Activated naive CD4-positive, alpha-beta T cell treated with anti-CD3 and anti-CD28 coated beads, Interleukin-2, amount 50 U/mL, for 72 hours (primary cell): Measurements from ENCODE around the gene RTL3. TPM values are rescaled to one million over a fixed set of nuclear protein-coding genes. Genes with fewer than 3 reads are reported as not detected.
"Not testable (repeated sequence)": the region's sequence is repeated elsewhere in the genome, so short reads cannot be mapped to it uniquely, and the experiment has no call there.

Experiments
- ATAC-seq, 2 donors: fragments of 150-1000 bp; cut with Tn5 transposase; 2 replicates each; pipeline ENCODE4 v1.10.0; 2021; ENCODE audit warnings: mild to moderate bottlenecking in 2 of 2, moderate library complexity in 2 of 2
- DNase-seq, 2 donors: peaks; one replicate each; pipeline ENCODE4 v3.0.0; 2021 to 2022; ENCODE audit warnings: low spot score in 2 of 2
- H3K27ac Mint-ChIP-seq, 2 donors: one replicate each; pipeline ENCODE4 v1.8.0; 2022; ENCODE audit warnings: mild to moderate bottlenecking in 2 of 2, mixed read lengths in 2 of 2
- H3K36me3 Mint-ChIP-seq, 2 donors: one replicate each; pipeline ENCODE4 v1.8.0; 2022; ENCODE audit warnings: mixed read lengths in 2 of 2
- H3K9me3 Mint-ChIP-seq, 2 donors: one replicate each; pipeline ENCODE4 v1.8.0; 2022; ENCODE audit warnings: mixed read lengths in 2 of 2
- total RNA-seq, 2 donors: library from RNA; stranded (reverse); gene quantifications; one replicate each; pipeline ENCODE4 v1.2.3, GENCODE V29; 2022

RTL3 gene
- total RNA-seq, 2 donors from 2014 or later = not detected

GRCh38 chrX:78636096-78636495 is 23.0 kb downstream of the RTL3 start:
- not testable (repeated sequence) for H3K36me3 Mint-ChIP-seq, ATAC-seq, DNase-seq, H3K27ac Mint-ChIP-seq, H3K9me3 Mint-ChIP-seq

- no peak for ATAC-seq
Observed at GRCh38 chrX:78624962-78625909, 33.9 kb downstream of the RTL3 start.

GRCh38 chrX:78624426-78624825 is 34.7 kb downstream of the RTL3 start:
- ATAC-seq = no peak
- no peak for DNase-seq
- H3K36me3 Mint-ChIP-seq = no peaks in the 10 kb centered on the region
- no peaks in the 10 kb centered on the region for H3K9me3 Mint-ChIP-seq
- no peak overlapping the region for H3K27ac Mint-ChIP-seq

More at GRCh38 chrX:78624962-78625909, 33.9 kb downstream of the RTL3 start:
- DNase-seq = no peak
- no peaks in the 10 kb centered on the region for H3K9me3 Mint-ChIP-seq
- no peak overlapping the region for H3K27ac Mint-ChIP-seq
- no peaks in the 10 kb centered on the region for H3K36me3 Mint-ChIP-seq

DNA sequence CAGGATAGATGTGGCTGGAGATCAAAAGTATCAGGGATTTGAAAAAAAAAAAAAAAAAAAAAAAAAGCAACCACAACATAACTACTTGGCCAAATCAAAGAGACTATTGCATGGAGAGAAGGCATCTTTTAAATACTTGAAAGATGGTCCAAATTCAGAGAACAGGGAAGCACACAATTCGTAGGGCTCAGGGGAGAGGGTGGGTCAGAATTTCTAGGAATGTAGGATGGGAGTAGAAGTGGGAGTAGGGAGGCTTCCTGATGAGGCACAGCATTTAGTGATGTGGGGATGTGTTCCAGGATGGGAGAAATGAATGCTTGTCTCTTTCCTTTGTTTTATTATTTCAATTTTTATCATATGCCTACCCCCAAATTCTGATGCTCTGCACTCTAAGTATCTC is 36.3 kb downstream of the RTL3 start:
- Mint-ChIP-seq H3K27ac (no peak overlapping the region), H3K36me3 (no peaks in the 10 kb centered on the region), H3K9me3 (no peaks in the 10 kb centered on the region)
- no peak for ATAC-seq
- no peak for DNase-seq

DNA sequence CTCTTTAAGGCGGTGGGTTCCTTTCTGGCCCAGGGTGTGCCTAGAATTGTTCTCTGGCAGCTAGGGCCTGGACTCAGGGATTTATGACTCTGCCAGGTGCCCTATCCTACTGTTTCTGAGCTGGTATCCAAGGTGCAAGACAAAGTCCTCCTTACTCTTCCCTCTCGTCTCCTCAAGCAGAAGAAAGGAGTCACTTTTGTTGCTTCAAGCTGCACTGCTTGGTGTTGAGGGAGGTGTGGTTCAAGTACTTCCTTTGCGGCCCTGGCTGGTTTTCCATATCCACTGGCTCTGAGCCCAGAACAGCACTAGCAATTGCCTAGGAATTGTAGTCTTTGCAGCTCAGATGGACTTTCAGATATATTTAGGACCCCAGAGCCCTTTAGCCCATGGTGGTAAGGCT is 39.3 kb downstream of the RTL3 start:
- Mint-ChIP-seq H3K27ac (no peak overlapping the region), H3K36me3 (no peaks in the 10 kb centered on the region), H3K9me3 (no peaks in the 10 kb centered on the region)
- ATAC-seq = no peak
- no peak for DNase-seq

DNA sequence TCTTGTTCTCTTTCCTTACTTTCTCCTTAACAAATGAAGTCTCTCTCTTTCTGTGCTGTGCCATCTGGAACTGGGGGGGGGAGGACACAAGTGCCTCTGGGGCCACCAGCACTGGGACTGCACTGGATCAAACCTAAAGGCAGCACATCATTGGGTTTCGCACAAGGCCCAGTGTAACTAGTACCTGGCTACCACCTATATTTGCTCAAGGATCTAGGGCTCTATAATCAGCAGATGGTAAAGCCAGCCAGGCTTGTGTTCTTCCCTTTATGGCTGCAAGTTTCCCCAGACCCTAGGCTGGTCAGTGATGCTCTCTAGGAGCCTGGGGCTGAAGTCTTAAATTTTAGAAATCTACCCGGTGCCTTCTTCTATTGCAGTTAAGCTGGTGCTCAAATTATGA is 40.1 kb downstream of the RTL3 start:
- no peak for DNase-seq
- no peak overlapping the region for H3K27ac Mint-ChIP-seq
- no peaks in the 10 kb centered on the region for H3K36me3 Mint-ChIP-seq
- H3K9me3 Mint-ChIP-seq = no peaks in the 10 kb centered on the region
- ATAC-seq = no peak

GRCh38 chrX:78614264-78614663 is 44.9 kb downstream of the RTL3 start:
- no peak for ATAC-seq
- DNase-seq = no peak
- H3K36me3 Mint-ChIP-seq = no peaks in the 10 kb centered on the region
- no peaks in the 10 kb centered on the region for H3K9me3 Mint-ChIP-seq
- no peak overlapping the region for H3K27ac Mint-ChIP-seq

Other genes starting within 250 kb of the RTL3 start
- not detected for gene LPAR4, start 88.4 kb upstream of the RTL3 start, total RNA-seq